ENCODE measurements around the gene CAVIN3.
"Not testable (repeated sequence)": the region's sequence is repeated elsewhere in the genome, so short reads cannot be mapped to it uniquely, and the experiment has no call there.

Gene CAVIN3

GRCh38 chr11:6323291-6323905 is 3.1 kb upstream of the CAVIN3 start:
- no peak for DNase-seq

- no peak for DNase-seq
Measured at GRCh38 chr11:6321961-6322362, 1.7 kb upstream of the CAVIN3 start.

GRCh38 chr11:6321356-6321755 is 1.1 kb upstream of the CAVIN3 start:
- DNase-seq, result no peak

- peak in 1 of 2 donors; percentile 12 for DNase-seq
Measured at GRCh38 chr11:6319704-6320410, 444 bp downstream of the CAVIN3 start.

GRCh38 chr11:6319001-6319703 is 1.1 kb downstream of the CAVIN3 start:
- DNase-seq, result no peak

- no peak for DNase-seq
Measured at GRCh38 chr11:6318204-6318603, 2.1 kb downstream of the CAVIN3 start.

GRCh38 chr11:6315811-6316425 is 4.4 kb downstream of the CAVIN3 start:
- DNase-seq, result peak; percentile 22 to 44

- no peak for DNase-seq
Measured at GRCh38 chr11:6312106-6312505, 8.2 kb downstream of the CAVIN3 start.

- no peak for DNase-seq
Measured at GRCh38 chr11:6307876-6308275, 12.4 kb downstream of the CAVIN3 start.

- DNase-seq, result no peak
Measured at GRCh38 chr11:6305297-6305696, 15.0 kb downstream of the CAVIN3 start.

- DNase-seq, result no peak
Measured at GRCh38 chr11:6303661-6304060, 16.6 kb downstream of the CAVIN3 start.

- DNase-seq, result no peak
Measured at GRCh38 chr11:6301096-6301495, 19.2 kb downstream of the CAVIN3 start.

- no peak for DNase-seq
Measured at GRCh38 chr11:6300325-6300724, 20.0 kb downstream of the CAVIN3 start.

- DNase-seq, result no peak
Measured at GRCh38 chr11:6298605-6299004, 21.7 kb downstream of the CAVIN3 start.

GRCh38 chr11:6297831-6298230 is 22.5 kb downstream of the CAVIN3 start:
- DNase-seq, result no peak

- no peak for DNase-seq
Measured at GRCh38 chr11:6285019-6285418, 35.3 kb downstream of the CAVIN3 start.

GRCh38 chr11:6284250-6284649 is 36.1 kb downstream of the CAVIN3 start:
- no peak for DNase-seq

GRCh38 chr11:6283453-6284023 is 36.8 kb downstream of the CAVIN3 start:
- DNase-seq, result no peak

- DNase-seq, result not testable (repeated sequence)
Measured at GRCh38 chr11:6280809-6281208, 39.5 kb downstream of the CAVIN3 start.

- DNase-seq, result no peak
Measured at GRCh38 chr11:6273188-6273587, 47.1 kb downstream of the CAVIN3 start.

- DNase-seq, result no peak
Measured at GRCh38 chr11:6271598-6271997, 48.7 kb downstream of the CAVIN3 start.

- DNase-seq, result no peak
Measured at GRCh38 chr11:6270584-6271246, 49.6 kb downstream of the CAVIN3 start.

- peak in 1 of 2 donors; percentile 7 for DNase-seq
Measured at GRCh38 chr11:6269994-6270393, 50.3 kb downstream of the CAVIN3 start.
